Measurements from ENCODE around the gene RBFOX2.

RBFOX2 gene

GRCh38 chr22:35888181-35888870 lies 140.3 kb downstream of the RBFOX2 start:
- no peak for TF ChIP-seq TAF1 (IDR thresholded peaks at IDR 0.05; ENCODE audit: borderline replicate concordance, insufficient read depth, low read length)
- no peak for TF ChIP-seq POLR2AphosphoS5 (IDR thresholded peaks at IDR 0.05; ENCODE audit: low read depth, low read length)
- no peak for TF ChIP-seq SIN3A (IDR thresholded peaks at IDR 0.05; ENCODE audit: borderline replicate concordance, insufficient read depth, low read length)
- no peak for TF ChIP-seq REST (IDR thresholded peaks at IDR 0.05; ENCODE audit: insufficient read depth in 1 of 2, low read depth in 2 of 2, low read length in 2 of 2)
- no peak for TF ChIP-seq FOXP2 (optimal IDR thresholded peaks at IDR 0.05; ENCODE audit: borderline replicate concordance, extremely low read depth, extremely low read length, insufficient read depth)

- TF ChIP-seq POLR2AphosphoS5 (IDR thresholded peaks at IDR 0.05; ENCODE audit: low read depth, low read length) (no peak), TAF1 (IDR thresholded peaks at IDR 0.05; ENCODE audit: borderline replicate concordance, insufficient read depth, low read length) (no peak), FOXP2 (optimal IDR thresholded peaks at IDR 0.05; ENCODE audit: borderline replicate concordance, extremely low read depth, extremely low read length, insufficient read depth) (no peak), SIN3A (IDR thresholded peaks at IDR 0.05; ENCODE audit: borderline replicate concordance, insufficient read depth, low read length) (no peak), REST (IDR thresholded peaks at IDR 0.05; ENCODE audit: insufficient read depth in 1 of 2, low read depth in 2 of 2, low read length in 2 of 2) (no peak)
Observed at GRCh38 chr22:35887296-35887875, 141.2 kb downstream of the RBFOX2 start.

- TF ChIP-seq POLR2AphosphoS5 (IDR thresholded peaks at IDR 0.05; ENCODE audit: low read depth, low read length) = no peak
- TF ChIP-seq REST (IDR thresholded peaks at IDR 0.05; ENCODE audit: insufficient read depth in 1 of 2, low read depth in 2 of 2, low read length in 2 of 2) = no peak
- TF ChIP-seq FOXP2 (optimal IDR thresholded peaks at IDR 0.05; ENCODE audit: borderline replicate concordance, extremely low read depth, extremely low read length, insufficient read depth) = no peak
- no peak for TF ChIP-seq SIN3A (IDR thresholded peaks at IDR 0.05; ENCODE audit: borderline replicate concordance, insufficient read depth, low read length)
- TF ChIP-seq TAF1 (IDR thresholded peaks at IDR 0.05; ENCODE audit: borderline replicate concordance, insufficient read depth, low read length) = no peak
Observed at GRCh38 chr22:35886309-35886708, 142.3 kb downstream of the RBFOX2 start.

- no peak for TF ChIP-seq SIN3A (IDR thresholded peaks at IDR 0.05; ENCODE audit: borderline replicate concordance, insufficient read depth, low read length)
- no peak for TF ChIP-seq POLR2AphosphoS5 (IDR thresholded peaks at IDR 0.05; ENCODE audit: low read depth, low read length)
- TF ChIP-seq FOXP2 (optimal IDR thresholded peaks at IDR 0.05; ENCODE audit: borderline replicate concordance, extremely low read depth, extremely low read length, insufficient read depth) = no peak
- TF ChIP-seq TAF1 (IDR thresholded peaks at IDR 0.05; ENCODE audit: borderline replicate concordance, insufficient read depth, low read length) = no peak
- TF ChIP-seq REST (IDR thresholded peaks at IDR 0.05; ENCODE audit: insufficient read depth in 1 of 2, low read depth in 2 of 2, low read length in 2 of 2) = no peak
Observed at GRCh38 chr22:35884529-35884928, 144.1 kb downstream of the RBFOX2 start.
